Activated T-cell treated with anti-CD3 and anti-CD28 coated beads for 1 hour (primary cell): ENCODE results near the gene COMMD4.
"Not testable (repeated sequence)": the region's sequence is repeated elsewhere in the genome, so short reads cannot be mapped to it uniquely, and the experiment has no call there.

Experiments
- DNase-seq: peaks from one replicate; pipeline ENCODE4 v3.0.0-alpha.2; 2020; ENCODE audit warnings: low read depth

The COMMD4 gene

GRCh38 chr15:75380773-75381172, 44.9 kb downstream of the COMMD4 start:
- DNase-seq: no peak

- DNase-seq: not testable (repeated sequence)
Measured at GRCh38 chr15:75383986-75384385, 48.1 kb downstream of the COMMD4 start.
